ENCODE results near the gene DCDC1. TPM values are rescaled to one million over a fixed set of nuclear protein-coding genes. Genes with fewer than 3 reads are reported as not detected.

The DCDC1 gene
- polyA plus RNA-seq, 3 donors: 0.03 TPM; not detected in 2

DNA sequence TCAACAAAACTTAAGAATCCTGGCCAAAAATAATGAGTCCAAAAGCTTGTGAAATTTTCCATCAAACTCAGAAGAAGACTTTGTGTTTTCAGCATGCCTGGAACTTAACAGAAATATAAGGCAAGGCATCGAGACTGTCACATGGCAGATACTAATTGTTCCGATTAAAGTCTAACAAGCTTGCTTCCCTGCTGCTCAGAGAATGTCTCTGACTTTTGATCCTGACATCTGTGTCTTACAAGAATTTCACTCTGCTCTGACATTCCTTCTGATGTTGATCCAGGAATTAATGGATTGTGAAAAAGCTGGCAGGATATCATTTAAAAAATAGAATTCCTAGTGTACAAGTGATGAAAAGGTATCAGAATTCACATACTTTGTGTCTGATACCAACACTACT lies 170.2 kb downstream of the DCDC1 start:
- Histone ChIP-seq H3K27ac (ENCODE audit: low read depth in 1 of 2, low read length in 2 of 2) (no peak overlapping the region), H3K27me3 (ENCODE audit: control insufficient read depth in 2 of 2, insufficient read depth in 2 of 2, low read length in 2 of 2) (no peaks in the 10 kb centered on the region), H3K4me2 (replicated peaks; ENCODE audit: extremely low read depth, low read length, poor library complexity, severe bottlenecking) (no peak overlapping the region), H3K9ac (ENCODE audit: insufficient read depth, low read length, poor library complexity, severe bottlenecking) (no peak overlapping the region), H3K9me3 (replicated peaks in 1 of 2; ENCODE audit: control insufficient read depth in 1 of 2, insufficient read depth in 1 of 2, low read length in 2 of 2) (no peaks in the 10 kb centered on the region), H2AFZ (ENCODE audit: insufficient read depth, low read depth, low read length, poor library complexity, severe bottlenecking) (no peak overlapping the region), H4K20me1 (ENCODE audit: insufficient read depth, low read length) (no peaks in the 10 kb centered on the region), H3K4me1 (ENCODE audit: control insufficient read depth in 1 of 2, insufficient read depth in 2 of 2, low read length in 2 of 2) (no peaks in the 10 kb centered on the region), H3K4me3 (replicated peaks in 1 of 3; ENCODE audit: low read depth in 2 of 3, low read length in 3 of 3) (no peak overlapping the region), H3K79me2 (ENCODE audit: insufficient read depth, low read length) (no peaks in the 10 kb centered on the region), H3K36me3 (replicated peaks in 1 of 2; ENCODE audit: control insufficient read depth in 1 of 2, insufficient read depth in 2 of 2, low read length in 2 of 2) (no peaks in the 10 kb centered on the region)
- Mint-ChIP-seq H3K36me3 (no peaks in the 10 kb centered on the region), H3K4me1 (no peaks in the 10 kb centered on the region), H3K4me3 (no peak overlapping the region), H3K27me3 (ENCODE audit: low read depth in 3 of 3) (peaks cover 0 to 1% (median 1%) of the 10 kb centered on the region in 3 donors), H3K9me3 (peaks cover 0 to 3% (median 0%) of the 10 kb centered on the region in 7 donors), H3K27ac (no peak overlapping the region)
- WGBS (ENCODE audit: insufficient coverage): 100% methylated on average over 2 of the region's 2 CpGs
- TF ChIP-seq, protein P1, sequence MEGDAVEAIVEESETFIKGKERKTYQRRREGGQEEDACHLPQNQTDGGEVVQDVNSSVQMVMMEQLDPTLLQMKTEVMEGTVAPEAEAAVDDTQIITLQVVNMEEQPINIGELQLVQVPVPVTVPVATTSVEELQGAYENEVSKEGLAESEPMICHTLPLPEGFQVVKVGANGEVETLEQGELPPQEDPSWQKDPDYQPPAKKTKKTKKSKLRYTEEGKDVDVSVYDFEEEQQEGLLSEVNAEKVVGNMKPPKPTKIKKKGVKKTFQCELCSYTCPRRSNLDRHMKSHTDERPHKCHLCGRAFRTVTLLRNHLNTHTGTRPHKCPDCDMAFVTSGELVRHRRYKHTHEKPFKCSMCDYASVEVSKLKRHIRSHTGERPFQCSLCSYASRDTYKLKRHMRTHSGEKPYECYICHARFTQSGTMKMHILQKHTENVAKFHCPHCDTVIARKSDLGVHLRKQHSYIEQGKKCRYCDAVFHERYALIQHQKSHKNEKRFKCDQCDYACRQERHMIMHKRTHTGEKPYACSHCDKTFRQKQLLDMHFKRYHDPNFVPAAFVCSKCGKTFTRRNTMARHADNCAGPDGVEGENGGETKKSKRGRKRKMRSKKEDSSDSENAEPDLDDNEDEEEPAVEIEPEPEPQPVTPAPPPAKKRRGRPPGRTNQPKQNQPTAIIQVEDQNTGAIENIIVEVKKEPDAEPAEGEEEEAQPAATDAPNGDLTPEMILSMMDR (IDR thresholded peaks at IDR 0.05): no peak
- intact Hi-C loops (cut with micrococcal nuclease): no loop called here
- no peak for DNase-seq

DNA sequence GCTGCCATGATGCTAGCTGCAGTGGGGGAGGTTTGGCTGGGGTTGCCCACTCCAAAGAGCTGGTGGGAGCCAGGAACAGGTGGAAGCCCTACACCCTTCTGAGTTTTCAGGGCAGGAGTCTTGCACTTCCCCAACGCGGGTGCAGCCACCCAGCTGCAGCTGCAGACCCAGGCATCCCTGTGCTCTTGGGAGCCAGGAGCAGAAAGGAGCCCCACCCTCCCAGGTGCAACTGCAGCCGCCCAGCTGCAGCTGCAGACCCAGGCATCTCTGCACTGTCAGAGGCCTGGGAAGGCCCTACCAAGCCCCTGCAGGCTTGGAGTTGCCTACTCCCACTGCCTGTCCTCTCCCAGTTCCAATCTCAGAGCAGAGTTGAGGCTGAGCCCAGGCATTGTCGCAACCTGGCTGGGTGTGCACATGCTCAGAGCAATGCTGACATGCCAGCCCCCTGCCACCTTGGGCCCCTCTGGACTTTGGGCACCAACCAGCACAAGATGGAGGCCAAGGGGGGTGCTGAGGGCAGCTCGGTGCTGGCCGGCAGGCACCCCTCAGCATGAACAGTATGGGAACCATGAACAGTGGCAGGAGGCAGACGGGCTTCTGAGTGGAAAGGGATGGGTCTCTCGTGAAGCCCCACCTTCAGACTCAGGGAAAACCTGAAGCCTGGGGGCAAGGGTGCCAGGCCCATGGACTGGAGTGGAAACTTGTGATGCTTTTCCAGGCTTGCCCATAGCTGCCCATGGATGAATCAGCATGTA lies 195.4 kb downstream of the DCDC1 start:
- Histone ChIP-seq H3K9me3 (replicated peaks in 1 of 2; ENCODE audit: control insufficient read depth in 1 of 2, insufficient read depth in 1 of 2, low read length in 2 of 2) (peaks cover 21 to 25% of the 10 kb centered on the region in 2 donors), H3K79me2 (ENCODE audit: insufficient read depth, low read length) (no peaks in the 10 kb centered on the region), H3K27me3 (ENCODE audit: control insufficient read depth in 2 of 2, insufficient read depth in 2 of 2, low read length in 2 of 2) (no peaks in the 10 kb centered on the region), H3K4me3 (replicated peaks in 1 of 3; ENCODE audit: low read depth in 2 of 3, low read length in 3 of 3) (no peak overlapping the region), H3K4me2 (replicated peaks; ENCODE audit: extremely low read depth, low read length, poor library complexity, severe bottlenecking) (no peak overlapping the region), H3K27ac (ENCODE audit: low read depth in 1 of 2, low read length in 2 of 2) (no peak overlapping the region), H3K4me1 (ENCODE audit: control insufficient read depth in 1 of 2, insufficient read depth in 2 of 2, low read length in 2 of 2) (no peaks in the 10 kb centered on the region), H3K36me3 (replicated peaks in 1 of 2; ENCODE audit: control insufficient read depth in 1 of 2, insufficient read depth in 2 of 2, low read length in 2 of 2) (no peaks in the 10 kb centered on the region), H2AFZ (ENCODE audit: insufficient read depth, low read depth, low read length, poor library complexity, severe bottlenecking) (no peak overlapping the region), H3K9ac (ENCODE audit: insufficient read depth, low read length, poor library complexity, severe bottlenecking) (no peak overlapping the region), H4K20me1 (ENCODE audit: insufficient read depth, low read length) (no peaks in the 10 kb centered on the region)
- H3K4me3 Mint-ChIP-seq: no peak overlapping the region
- H3K4me1 Mint-ChIP-seq: no peaks in the 10 kb centered on the region
- TF ChIP-seq, protein P1 (IDR thresholded peaks at IDR 0.05): no peak
- H3K27me3 Mint-ChIP-seq (ENCODE audit: low read depth in 3 of 3): no peaks in the 10 kb centered on the region
- H3K9me3 Mint-ChIP-seq: peaks cover 2 to 24% (median 15%) of the 10 kb centered on the region in 7 donors
- H3K36me3 Mint-ChIP-seq: no peaks in the 10 kb centered on the region
- DNase-seq: no peak
- WGBS (ENCODE audit: insufficient coverage): 89% methylated on average over 8 of the region's 8 CpGs
- no peak overlapping the region for H3K27ac Mint-ChIP-seq
- intact Hi-C loops (cut with micrococcal nuclease): no loop called here

Measured in CD14-positive monocyte (primary cell).